Left ventricle myocardium inferior (tissue), 1 donor: ENCODE measurements around the gene MRPL40. TPM values are rescaled to one million over a fixed set of nuclear protein-coding genes. Genes with fewer than 3 reads are reported as not detected.

Experiments used
- DNase-seq: peaks from one replicate; pipeline ENCODE4 v3.0.0-alpha.2; 2020
- H3K27ac ChIP-seq: fragments of 200-600 bp; replicated peaks from 2 replicates; pipeline ENCODE4 v1.8.0; 2021
- H3K27me3 ChIP-seq: fragments of 200-600 bp; 2 replicates; pipeline ENCODE4 v1.8.0; 2021; ENCODE audit warnings: low read depth
- H3K36me3 ChIP-seq: fragments of 200-600 bp; 2 replicates; pipeline ENCODE4 v1.8.0; 2021
- H3K4me1 ChIP-seq: fragments of 200-600 bp; 2 replicates; pipeline ENCODE4 v1.8.0; 2021
- H3K4me3 ChIP-seq: fragments of 200-600 bp; 2 replicates; pipeline ENCODE4 v1.8.0; 2021; ENCODE audit warnings: mild to moderate bottlenecking, moderate library complexity
- H3K9me3 ChIP-seq: fragments of 200-600 bp; replicated peaks from 2 replicates; pipeline ENCODE4 v1.8.0; 2021
- CTCF ChIP-seq: fragments of 200-600 bp; IDR thresholded peaks from 2 replicates; pipeline ENCODE4 v1.8.0; 2021; ENCODE audit warnings: antibody characterized with exemption, mild to moderate bottlenecking, borderline replicate concordance
- intact Hi-C: fragments of 100-400 bp; cut with micrococcal nuclease; formaldehyde crosslinking; loops from one replicate; pipeline ENCODE4 v1.11.0; 2022
- total RNA-seq: library from RNA; stranded (reverse); fragmentation: NEBNext Ultra II Directional; extraction: Animal tissue kit (Norgen Biotek cat#: 25700); gene quantifications from one replicate; pipeline ENCODE4 v1.2.1, GENCODE V29; 2021
- donor health status: DM: no; HTN: yes; CAD: no; lungs with severe emphysema.

The MRPL40 gene
- total RNA-seq, 1 donor from 2014 or later = 57.2 TPM

- Histone ChIP-seq H3K27ac (no peak overlapping the region), H3K36me3 (peaks cover 84% of the 10 kb centered on the region), H3K4me3 (no peak overlapping the region), H3K9me3 (no peaks in the 10 kb centered on the region), H3K4me1 (peaks cover 12% of the 10 kb centered on the region), H3K27me3 (no peaks in the 10 kb centered on the region)
- no peak for TF ChIP-seq CTCF
- DNase-seq = no peak
- intact Hi-C loops = no loop called here
Measured at GRCh38 chr22:19396934-19397733, 35.2 kb upstream of the MRPL40 start.

- Histone ChIP-seq H3K4me3 (no peak overlapping the region), H3K9me3 (no peaks in the 10 kb centered on the region), H3K27me3 (no peaks in the 10 kb centered on the region), H3K4me1 (peaks cover 12% of the 10 kb centered on the region), H3K36me3 (peaks cover 78% of the 10 kb centered on the region), H3K27ac (no peak overlapping the region)
- DNase-seq = no peak
- TF ChIP-seq CTCF = no peak
- intact Hi-C loops = no loop called here
Measured at GRCh38 chr22:19397734-19398104, 34.6 kb upstream of the MRPL40 start.

GRCh38 chr22:19398206-19398605 lies 34.1 kb upstream of the MRPL40 start:
- no peak for DNase-seq
- Histone ChIP-seq H3K27ac (no peak overlapping the region), H3K27me3 (no peaks in the 10 kb centered on the region), H3K4me3 (no peak overlapping the region), H3K36me3 (peaks cover 73% of the 10 kb centered on the region), H3K4me1 (peaks cover 12% of the 10 kb centered on the region), H3K9me3 (no peaks in the 10 kb centered on the region)
- intact Hi-C loops = no loop called here
- TF ChIP-seq CTCF = no peak

DNA sequence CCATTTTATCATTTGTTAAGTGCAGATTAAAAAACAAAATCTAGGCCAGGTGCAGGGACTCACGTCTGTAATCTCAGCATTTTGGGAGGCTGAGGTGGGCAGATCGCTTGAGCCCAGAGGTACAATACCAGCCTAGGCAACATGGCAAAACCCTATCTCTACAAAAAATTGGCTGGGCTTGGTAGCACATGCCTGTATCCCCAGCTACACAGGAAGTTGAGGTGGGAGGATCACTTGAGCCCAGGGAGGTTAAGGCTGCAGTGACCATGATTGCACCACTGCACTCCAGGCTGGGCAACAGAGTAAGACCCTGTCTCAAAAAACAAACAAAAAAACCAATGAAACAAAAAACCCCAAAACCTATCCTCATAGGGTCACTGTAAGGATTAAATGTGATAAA lies 33.7 kb upstream of the MRPL40 start:
- no peaks in the 10 kb centered on the region for H3K9me3 ChIP-seq
- no peaks in the 10 kb centered on the region for H3K27me3 ChIP-seq
- H3K4me1 ChIP-seq = peaks cover 12% of the 10 kb centered on the region
- intact Hi-C loops = no loop called here
- TF ChIP-seq CTCF = no peak
- H3K36me3 ChIP-seq = peaks cover 68% of the 10 kb centered on the region
- no peak overlapping the region for H3K27ac ChIP-seq
- H3K4me3 ChIP-seq = no peak overlapping the region
- DNase-seq = no peak

- no peak for TF ChIP-seq CTCF
- Histone ChIP-seq H3K4me1 (peaks cover 12% of the 10 kb centered on the region), H3K4me3 (no peak overlapping the region), H3K36me3 (peaks cover 59% of the 10 kb centered on the region), H3K27me3 (no peaks in the 10 kb centered on the region), H3K9me3 (no peaks in the 10 kb centered on the region), H3K27ac (no peak overlapping the region)
- intact Hi-C loops = no loop called here
- DNase-seq = no peak
Measured at GRCh38 chr22:19400881-19401280, 31.5 kb upstream of the MRPL40 start.
